GM12878 (cell line): Measurements from ENCODE around the gene DISC1. TPM values are rescaled to one million over a fixed set of nuclear protein-coding genes. Genes with fewer than 3 reads are reported as not detected.

Source experiments
- ATAC-seq: fragments of 200-7000 bp; cut with Tn5 transposase; 3 replicates; pipeline ENCODE4 v1.9.1; 2020; ENCODE audit warnings: mild to moderate bottlenecking, moderate library complexity
- BruUV-seq: library from RNA; stranded (reverse); fragments of 400-500 nt; replicated peaks from 2 replicates; lab custom pipeline; 2021; lab: Mats Ljungman, UMichigan
- CTCF ChIA-PET: fragments of 300-600 bp; sonication (Branson Sonifier 250); formaldehyde crosslinking; extraction: SDS; loops from one replicate; lab custom pipeline; 2021; ENCODE audit warnings: inconsistent platforms; lab: Yijun Ruan, JAX
- POLR2A ChIA-PET: fragments of 350-600 bp; formaldehyde crosslinking; extraction: SDS; loops from one replicate; lab custom pipeline; 2021; ENCODE audit warnings: inconsistent platforms; lab: Charles Lee
- RAD21 ChIA-PET: fragments of 300-600 bp; sonication (Branson Sonifier 250); formaldehyde crosslinking; loops from one replicate; lab custom pipeline; 2023; ENCODE audit warnings: antibody characterized with exemption; ENCODE audit not compliant: unreplicated experiment; lab: Charles Lee
- SMC1A ChIA-PET: fragments of 300-600 bp; sonication (Branson Sonifier 250); formaldehyde crosslinking; loops from one replicate; lab custom pipeline; 2023; ENCODE audit not compliant: unreplicated experiment, uncharacterized antibody; lab: Charles Lee
- DNase-seq: peaks from one replicate; pipeline ENCODE4 v3.0.0-alpha.2; 2011; ENCODE audit warnings: low read depth, low spot score
- FAIRE-seq: peaks from 3 replicates; lab custom pipeline; 2011; peaks lifted over from hg19 to GRCh38; lab: Jason Lieb, UNC
- H2AFZ ChIP-seq: 2 replicates; pipeline ENCODE4 v1.6.0; 2011; ENCODE audit warnings: low read depth, low read length, control low read depth; ENCODE audit not compliant: control insufficient read depth
- H3K27ac ChIP-seq: 2 replicates; pipeline ENCODE4 v1.5.1; 2011; ENCODE audit warnings: control low read depth; ENCODE audit not compliant: control insufficient read depth, insufficient read depth
- H3K27me3 ChIP-seq, 2 experiments: replicated peaks in 1 of 2; 2 replicates each; pipeline versions ENCODE4 v1.6.0 to v1.6.1; 2011; ENCODE audit warnings: low read length in 1 of 2; ENCODE audit not compliant: control insufficient read depth in 2 of 2, insufficient read depth in 2 of 2
- H3K36me3 ChIP-seq, 2 experiments: 2 replicates each; pipeline ENCODE4 v1.5.1; 2011; ENCODE audit warnings: low read length in 1 of 2; ENCODE audit not compliant: control insufficient read depth in 2 of 2, insufficient read depth in 2 of 2
- H3K4me1 ChIP-seq: 2 replicates; pipeline ENCODE4 v1.6.1; 2011; ENCODE audit warnings: mild to moderate bottlenecking, low read length, moderate library complexity, mixed read lengths; ENCODE audit not compliant: control insufficient read depth, insufficient read depth
- H3K4me2 ChIP-seq: 2 replicates; pipeline ENCODE4 v1.6.0; 2011; ENCODE audit warnings: control low read depth; ENCODE audit not compliant: control insufficient read depth, insufficient read depth
- H3K4me3 ChIP-seq: fragments of 200-600 bp; sonication (generic); 2 replicates; pipeline ENCODE4 v1.5.1; 2016
- H3K79me2 ChIP-seq: 2 replicates; pipeline ENCODE4 v1.6.0; 2011; ENCODE audit warnings: low read length; ENCODE audit not compliant: control insufficient read depth, insufficient read depth
- H3K9ac ChIP-seq: 2 replicates; pipeline ENCODE4 v1.8.0; 2011; ENCODE audit warnings: low read length, control low read depth, mixed read lengths; ENCODE audit not compliant: control insufficient read depth, insufficient read depth
- H3K9me3 ChIP-seq: replicated peaks from 3 replicates; pipeline ENCODE4 v1.5.1; 2011; ENCODE audit warnings: mild to moderate bottlenecking, low read length; ENCODE audit not compliant: control insufficient read depth, insufficient read depth
- H4K20me1 ChIP-seq: 2 replicates; pipeline ENCODE4 v1.6.0; 2011; ENCODE audit not compliant: control insufficient read depth, insufficient read depth
- BACH1 ChIP-seq: fragments of 450-650 bp; IDR thresholded peaks from 2 replicates; pipeline ENCODE4 v1.6.1; 2017; ENCODE audit warnings: mild to moderate bottlenecking, borderline replicate concordance
- CBX5 ChIP-seq: sonication (generic); IDR thresholded peaks from 2 replicates; pipeline ENCODE4 v1.6.1; 2016; ENCODE audit warnings: low read depth, moderate library complexity, mild to moderate bottlenecking, inconsistent platforms
- MXI1 ChIP-seq: fragments of 150-350 bp; IDR thresholded peaks from 2 replicates; pipeline ENCODE4 v1.6.1; 2011; ENCODE audit warnings: low read depth, mild to moderate bottlenecking, inconsistent platforms, low read length, improper control_type of control experiment
- MYC ChIP-seq: IDR thresholded peaks from 2 replicates; pipeline ENCODE4 v1.6.1; 2011; ENCODE audit warnings: mild to moderate bottlenecking, low read length, moderate library complexity, inconsistent platforms; ENCODE audit not compliant: insufficient read depth, insufficient replicate concordance, insufficient read length, severe bottlenecking
- NFIC ChIP-seq: IDR thresholded peaks from 2 replicates; pipeline ENCODE4 v1.6.1; 2012; ENCODE audit warnings: low read depth, mild to moderate bottlenecking, inconsistent platforms, low read length, moderate library complexity
- PML ChIP-seq: IDR thresholded peaks from 2 replicates; pipeline ENCODE4 v1.6.1; 2012; ENCODE audit warnings: low read length, inconsistent platforms
- POU2F2 ChIP-seq: IDR thresholded peaks from 3 replicates; pipeline ENCODE4 v1.6.1; 2011; ENCODE audit warnings: low read depth, mild to moderate bottlenecking, low read length, borderline replicate concordance
- STAT3 ChIP-seq: IDR thresholded peaks from 2 replicates; pipeline ENCODE4 v1.6.1; 2011; ENCODE audit warnings: low read depth, low read length, improper control_type of control experiment
- SUPT20H ChIP-seq: IDR thresholded peaks from 2 replicates; pipeline ENCODE4 v1.6.1; 2011; ENCODE audit warnings: low read depth, mild to moderate bottlenecking, low read length, moderate library complexity, borderline replicate concordance; ENCODE audit not compliant: control insufficient read depth
- TAF1 ChIP-seq: IDR thresholded peaks from 2 replicates; pipeline ENCODE4 v1.6.1; 2011; ENCODE audit warnings: mild to moderate bottlenecking, low read depth, low read length, borderline replicate concordance
- ZNF217 ChIP-seq: fragments of 450-650 bp; IDR thresholded peaks from 2 replicates; pipeline ENCODE4 v1.6.1; 2017; ENCODE audit warnings: antibody characterized with exemption, mild to moderate bottlenecking
- in situ Hi-C: fragments of 300-500 bp; cut with MboI; formaldehyde crosslinking; loops from 9 replicates; pipeline ENCODE4 v1.14.3; 2018; ENCODE audit warnings: mixed read lengths
- intact Hi-C: fragments of 100-400 bp; cut with micrococcal nuclease; formaldehyde crosslinking; loops from one replicate; pipeline ENCODE4 v1.14.2; 2022; ENCODE audit not compliant: unreplicated experiment
- polyA plus RNA-seq, 11 experiments: library from polyadenylated mRNA; depleted of rRNA in 4 of 11; unstranded in 6 of 11; stranded (reverse) in 5 of 11; fragments of >200 nt; fragmentation: Nextera tagmentation in 4 of 11; fragmentation: Illumina TruSeq in 1 of 11; extraction: Ambion mirVana in 4 of 11; extraction: Trizol in 1 of 11; gene quantifications; 1 replicate in 1 of 11; 2 replicates in 10 of 11; pipeline versions ENCODE4 v1.2.1 to v1.2.3, GENCODE V29; 2011 to 2016; ENCODE audit warnings: inconsistent platforms in 2 of 11, missing spikeins in 2 of 11, low read depth in 1 of 11
- total RNA-seq, 4 experiments: library from RNA; depleted of rRNA in 3 of 4; stranded (reverse); fragments of >200 nt in 3 of 4; fragmentation: Illumina TruSeq in 1 of 4; extraction: Trizol in 1 of 4; gene quantifications; 2 replicates each; pipeline versions ENCODE4 v1.2.1 to v1.2.3, GENCODE V29; 2013 to 2021

Gene DISC1
- total and polyA plus RNA-seq, 10 of the 15 experiments (the other 5 are each of a cell fraction or from before 2014, with no cell fraction given) = 0.05 to 0.72 (median 0.19) TPM; not detected in 1

- no peak overlapping the region for H3K9ac ChIP-seq
- POLR2A ChIA-PET = interaction anchor here (0.8 kb wide), 1 partner anchor 33 kb away, joined by 3 read pairs; no protein-coding TSS in a partner anchor
- SMC1A ChIA-PET = no interaction called here
- intact Hi-C loops = no loop called here
- no peak overlapping the region for H3K4me2 ChIP-seq
- CTCF ChIA-PET = interaction anchor here (1.0 kb wide), 1 partner anchor 33 kb away, joined by 3 read pairs; no protein-coding TSS in a partner anchor
- H3K27me3 ChIP-seq = no peaks in the 10 kb centered on the region; a peak in 1 of 4 replicates
- in situ Hi-C loops = no loop called here
- H3K4me1 ChIP-seq = no peaks in the 10 kb centered on the region
- TF ChIP-seq POU2F2 (no peak), MXI1 (no peak), SUPT20H (no peak), STAT3 (no peak), BACH1 (no peak), NFIC (no peak), CBX5 (no peak), ZNF217 (no peak), MYC (no peak), TAF1 (no peak), PML (no peak)
- H3K27ac ChIP-seq = no peak overlapping the region
- FAIRE-seq (no peak), ATAC-seq (no peak), DNase-seq (no peak)
- H4K20me1 ChIP-seq = no peaks in the 10 kb centered on the region; the same call in 1 of the 2 replicates
- H3K79me2 ChIP-seq = no peaks in the 10 kb centered on the region
- BruUV-seq = no TSS peak
- no peak overlapping the region for H3K4me3 ChIP-seq
- RAD21 ChIA-PET = no interaction called here
- no peaks in the 10 kb centered on the region for H3K36me3 ChIP-seq
- no peaks in the 10 kb centered on the region for H3K9me3 ChIP-seq
- no peak overlapping the region for H2AFZ ChIP-seq
Measured at GRCh38 chr1:231676487-231676886, 49.9 kb downstream of the DISC1 start.
